HT-29 (cell line): ENCODE measurements around the gene BRSK1. TPM values are rescaled to one million over a fixed set of nuclear protein-coding genes. Genes with fewer than 3 reads are reported as not detected.

Experiments used
- DNase-seq: peaks from one replicate; pipeline ENCODE4 v3.0.0-alpha.2; 2015; ENCODE audit warnings: low spot score
- small RNA-seq: library from RNA; depleted of rRNA; stranded (forward); fragments of <200 nt; gene quantifications from one replicate; pipeline ENCODE3, GENCODE V24; 2014
- total RNA-seq: library from RNA; depleted of rRNA; stranded (reverse); fragments of >200 nt; shearing (Covaris generic); gene quantifications from 2 replicates; pipeline ENCODE4 v1.2.3, GENCODE V29; 2014; rRNA removed

The BRSK1 gene
- total RNA-seq, 1 experiment from 2014 or later: 1.9 TPM

DNA sequence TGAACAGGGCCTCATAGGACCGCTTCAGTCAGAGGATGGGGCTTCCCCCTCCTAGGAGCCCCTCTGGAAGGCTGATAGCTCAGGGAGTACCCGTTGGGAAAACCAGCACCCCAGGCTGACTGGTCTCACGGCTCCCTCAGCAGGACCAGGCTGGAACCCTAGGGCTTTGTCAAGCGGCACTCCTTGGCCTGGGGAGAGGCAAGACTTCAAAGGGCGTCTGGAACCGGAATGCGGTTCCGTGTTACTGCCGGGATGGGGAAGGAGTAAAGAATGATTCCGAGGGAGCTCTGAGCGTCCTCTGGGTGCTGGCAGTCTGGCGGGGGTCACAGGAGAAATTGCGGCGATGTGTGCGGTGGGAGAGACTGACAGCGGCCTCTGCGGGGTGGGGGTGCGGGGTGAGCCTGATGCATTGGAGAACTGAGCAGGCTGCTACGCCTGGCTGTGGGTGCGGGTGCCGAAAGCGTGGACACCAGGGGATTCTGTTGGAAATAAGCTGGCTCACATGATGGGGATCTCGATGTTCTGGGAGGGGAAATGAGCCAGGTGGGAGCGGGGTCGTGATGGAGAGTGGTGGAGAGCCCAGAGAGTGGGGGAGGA lies 68.8 kb downstream of the BRSK1 start:
- DNase-seq: no peak

DNA sequence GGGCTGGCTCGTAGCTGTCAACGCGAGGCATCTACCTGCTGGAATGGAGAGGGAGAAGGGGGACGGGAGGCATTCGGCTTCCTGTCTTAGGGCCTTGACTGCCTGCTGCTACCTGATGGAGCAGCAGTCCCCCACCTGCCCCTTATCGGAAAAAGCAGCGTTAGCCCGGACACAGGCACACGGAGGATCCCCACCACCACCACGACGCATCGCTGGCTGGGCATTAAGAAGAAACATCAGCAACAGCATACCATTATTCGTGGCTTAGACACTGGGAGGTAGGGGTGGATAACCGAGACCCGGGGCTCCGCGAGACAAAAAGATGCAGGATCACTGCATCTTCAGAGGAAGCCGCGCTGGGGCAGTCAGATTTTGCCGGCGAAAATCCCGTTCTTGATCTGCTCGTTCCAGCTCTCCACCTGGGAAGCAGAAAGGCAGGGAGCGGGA lies 69.6 kb downstream of the BRSK1 start:
- DNase-seq: no peak

- peak; percentile 78 for DNase-seq
Measured at GRCh38 chr19:55353803-55354697, 70.3 kb downstream of the BRSK1 start.

DNA sequence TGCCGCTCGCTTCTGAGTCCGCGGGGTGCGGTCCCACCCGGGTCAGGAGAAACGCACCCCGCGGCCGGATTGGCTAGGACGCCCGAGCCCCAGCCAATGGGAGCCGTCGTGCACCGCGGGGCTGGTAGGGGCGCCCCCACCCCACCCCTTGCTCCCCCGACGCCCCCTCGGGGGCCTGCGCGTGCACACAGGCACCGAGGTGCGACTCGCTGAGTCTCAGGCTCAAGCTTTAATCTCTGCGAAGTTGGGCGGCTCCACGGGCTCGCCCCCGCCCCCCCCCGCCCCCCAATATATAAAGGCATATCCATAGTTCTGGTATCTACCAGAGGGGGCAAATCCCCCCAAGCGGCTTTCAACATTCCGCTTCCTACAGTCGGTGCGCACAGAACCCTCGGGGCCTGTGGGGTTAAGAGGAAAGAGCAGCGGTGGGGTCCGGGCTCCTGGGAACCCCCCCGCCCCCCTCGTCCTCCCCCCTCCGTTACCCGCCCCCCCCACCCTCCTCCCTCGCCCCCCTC lies 71.0 kb downstream of the BRSK1 start, which contains the start of gene COX6B2:
COX6B2 (minus strand) TSS at position 22 of the 515 bp plus-strand sequence. CDS start 198 bp downstream, outside the sequence.
- DNase-seq: no peak

DNA sequence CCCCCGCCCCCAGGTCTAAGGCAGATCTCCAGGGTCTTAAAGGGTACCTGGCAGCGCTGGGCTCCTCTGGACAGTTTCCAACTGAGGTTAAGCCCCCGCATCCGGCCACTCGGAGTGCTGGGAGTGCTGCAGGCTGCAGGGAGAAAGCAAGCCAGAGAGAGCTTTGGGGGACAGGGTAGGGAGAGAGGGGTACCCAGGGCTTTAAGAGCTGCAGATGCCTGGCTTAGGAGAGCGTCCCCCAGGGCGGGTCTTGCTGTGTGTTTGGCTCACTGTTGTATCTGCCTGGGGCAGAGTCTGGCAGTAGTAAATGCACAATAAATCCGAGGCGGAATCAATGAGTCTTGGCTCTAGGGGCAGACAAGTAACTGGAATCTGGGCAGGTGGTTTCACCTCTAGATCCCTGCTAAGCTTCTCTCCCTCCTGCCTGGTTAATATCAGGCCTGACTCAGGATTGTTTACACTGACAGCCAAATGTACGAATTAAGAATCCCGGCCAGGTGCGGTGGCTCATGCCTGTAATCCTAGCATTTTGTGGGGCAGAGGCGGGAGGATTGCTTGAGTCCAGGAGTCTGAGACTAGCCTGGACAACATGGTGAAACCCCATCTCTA lies 71.5 kb downstream of the BRSK1 start:
- no peak for DNase-seq

GRCh38 chr19:55358493-55358892 lies 74.7 kb downstream of the BRSK1 start:
- DNase-seq: no peak

GRCh38 chr19:55358943-55359908 lies 75.4 kb downstream of the BRSK1 start:
- no peak for DNase-seq

DNA sequence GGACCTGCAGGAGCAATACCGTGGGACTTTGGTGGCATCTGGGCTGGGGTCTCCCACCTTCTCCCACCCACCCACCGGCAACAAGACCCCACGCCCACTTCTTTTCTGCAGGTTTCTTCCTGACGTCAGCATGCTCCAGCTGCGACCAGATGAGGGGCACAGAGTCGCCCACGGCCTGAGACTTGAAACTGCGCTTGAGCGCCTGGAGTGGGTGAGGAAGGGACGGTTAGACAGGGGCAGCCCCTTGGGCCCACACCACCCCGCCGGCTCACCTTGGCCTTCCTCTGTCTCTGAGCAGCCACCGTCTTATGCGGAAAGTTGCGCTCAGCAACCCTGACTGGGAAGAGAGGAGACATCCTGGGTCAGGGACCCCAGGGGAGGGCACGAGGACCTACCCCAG lies 77.1 kb downstream of the BRSK1 start:
- no peak for DNase-seq

Small RNA genes within 50 kb of the gene (small RNA-seq; reads per million reads assigned to genes)
- gene MIR6802 (not detected), gene MIR6803 (not detected)

Other genes starting within 250 kb of the BRSK1 start
- gene GP6, start 245.7 kb upstream of the BRSK1 start, total RNA-seq: 0.05 TPM in 1 of 2 replicates, not detected in the other
- gene RDH13, start 220.8 kb upstream of the BRSK1 start, total RNA-seq: 107 and 119 TPM in 2 replicates
- 543 and 612 TPM in 2 replicates for gene EPS8L1, start 208.1 kb upstream of the BRSK1 start, total RNA-seq
- 227 and 261 TPM in 2 replicates for gene PPP1R12C, start 166.4 kb upstream of the BRSK1 start, total RNA-seq
- 4.5 and 5.0 TPM in 2 replicates for gene TNNT1, start 134.8 kb upstream of the BRSK1 start, total RNA-seq
- 11.1 and 20.3 TPM in 2 replicates for gene TNNI3, start 126.3 kb upstream of the BRSK1 start, total RNA-seq
- 17.3 and 21.1 TPM in 2 replicates for gene DNAAF3, start 117.4 kb upstream of the BRSK1 start, total RNA-seq
- gene SYT5, start 103.7 kb upstream of the BRSK1 start, total RNA-seq: 0.71 and 1.5 TPM in 2 replicates
- 87.1 and 103 TPM in 2 replicates for gene PTPRH, start 74.5 kb upstream of the BRSK1 start, total RNA-seq
- 9.9 and 10.6 TPM in 2 replicates for gene TMEM86B, start 55.2 kb upstream of the BRSK1 start, total RNA-seq
- 111 and 131 TPM in 2 replicates for gene PPP6R1, start 25.0 kb upstream of the BRSK1 start, total RNA-seq
- gene HSPBP1, start 3.9 kb upstream of the BRSK1 start, total RNA-seq: 173 and 177 TPM in 2 replicates
- 12.5 and 19.7 TPM in 2 replicates for gene TMEM150B, start 41.3 kb downstream of the BRSK1 start, total RNA-seq
- 86.3 and 96.2 TPM in 2 replicates for gene KMT5C, start 55.9 kb downstream of the BRSK1 start, total RNA-seq
- 0.92 and 2.7 TPM in 2 replicates for gene COX6B2, start 70.7 kb downstream of the BRSK1 start, total RNA-seq
- gene GARIN5B, start 79.3 kb downstream of the BRSK1 start, total RNA-seq: not detected in 2 replicates
- 0.31 and 2.8 TPM in 2 replicates for gene IL11, start 86.5 kb downstream of the BRSK1 start, total RNA-seq
- gene TMEM190, start 92.8 kb downstream of the BRSK1 start, total RNA-seq: not detected in 2 replicates
- 87.8 and 92.7 TPM in 2 replicates for gene TMEM238, start 100.3 kb downstream of the BRSK1 start, total RNA-seq
- 1,121 and 1,134 TPM in 2 replicates for gene RPL28, start 101.9 kb downstream of the BRSK1 start, total RNA-seq
- gene UBE2S, start 123.8 kb downstream of the BRSK1 start, total RNA-seq: 2,696 and 2,806 TPM in 2 replicates
- gene SHISA7, start 159.3 kb downstream of the BRSK1 start, total RNA-seq: not detected in 2 replicates
- gene ISOC2, start 177.6 kb downstream of the BRSK1 start, total RNA-seq: 323 and 339 TPM in 2 replicates
- 0.41 and 0.83 TPM in 2 replicates for gene C19orf85, start 180.8 kb downstream of the BRSK1 start, total RNA-seq
- gene ZNF628, start 192.6 kb downstream of the BRSK1 start, total RNA-seq: 29.9 TPM in 2 replicates
- gene NAT14, start 201.2 kb downstream of the BRSK1 start, total RNA-seq: 28.9 and 34.9 TPM in 2 replicates
- 0.18 TPM in 1 of 2 replicates, not detected in the other for gene SSC5D, start 204.4 kb downstream of the BRSK1 start, total RNA-seq